Smooth muscle cell (in vitro differentiated cells): Measurements from ENCODE around the gene FANCF. TPM values are rescaled to one million over a fixed set of nuclear protein-coding genes. Genes with fewer than 3 reads are reported as not detected.
A peak's percentile ranks its signal among the peaks of the same experiment; 100 is the strongest.

ENCODE experiments used
- DNase-seq: peaks from one replicate; lab custom pipeline; 2025; ENCODE audit not compliant: unreplicated experiment; lab: John Stamatoyannopoulos, UW
- H2AFZ ChIP-seq: fragments of 200-600 bp; sonication (generic); 2 replicates; pipeline ENCODE4 v1.6.0; 2016; ENCODE audit warnings: antibody characterized with exemption, low read depth, mild to moderate bottlenecking
- H3F3A ChIP-seq: fragments of 200-600 bp; sonication (generic); 2 replicates; pipeline ENCODE4 v1.6.0; 2017; ENCODE audit warnings: antibody characterized with exemption, low read depth
- H3K27ac ChIP-seq: fragments of 200-600 bp; sonication (generic); 2 replicates; pipeline ENCODE4 v1.5.1; 2016; ENCODE audit warnings: low read depth, mild to moderate bottlenecking
- H3K27me3 ChIP-seq: fragments of 200-600 bp; sonication (generic); 2 replicates; pipeline ENCODE4 v1.6.1; 2016; ENCODE audit warnings: low read depth, mild to moderate bottlenecking
- H3K36me3 ChIP-seq: fragments of 200-600 bp; sonication (generic); 2 replicates; pipeline ENCODE4 v1.5.1; 2016; ENCODE audit warnings: low read depth
- H3K4me1 ChIP-seq: fragments of 200-600 bp; sonication (generic); 2 replicates; pipeline ENCODE4 v1.5.1; 2016; ENCODE audit warnings: low read depth
- H3K4me2 ChIP-seq: fragments of 200-600 bp; sonication (generic); 2 replicates; pipeline ENCODE4 v1.6.0; 2016; ENCODE audit warnings: mild to moderate bottlenecking
- H3K4me3 ChIP-seq: fragments of 200-600 bp; sonication (generic); 2 replicates; pipeline ENCODE4 v1.5.1; 2016; ENCODE audit warnings: mild to moderate bottlenecking
- H3K79me2 ChIP-seq: fragments of 200-600 bp; sonication (generic); 2 replicates; pipeline ENCODE4 v1.6.0; 2016; ENCODE audit warnings: low read depth, mild to moderate bottlenecking
- H3K9ac ChIP-seq: fragments of 200-600 bp; sonication (generic); 2 replicates; pipeline ENCODE4 v1.6.0; 2016; ENCODE audit warnings: low read depth
- H3K9me3 ChIP-seq: fragments of 200-600 bp; sonication (generic); replicated peaks from 2 replicates; pipeline ENCODE4 v1.5.1; 2016; ENCODE audit warnings: low read depth
- H4K20me1 ChIP-seq: fragments of 200-600 bp; sonication (generic); 2 replicates; pipeline ENCODE4 v1.6.0; 2016; ENCODE audit warnings: low read depth
- CTCF ChIP-seq: fragments of 200-600 bp; sonication (generic); IDR thresholded peaks from 2 replicates; pipeline ENCODE4 v1.5.1; 2017; ENCODE audit warnings: borderline replicate concordance, mild to moderate bottlenecking, antibody characterized with exemption; ENCODE audit not compliant: insufficient read depth, poor library complexity, severe bottlenecking
- WGBS: methylation state at CpG from one replicate; pipeline ENCODE4 v1.1.7; 2016; ENCODE audit warnings: low lambda C conversion rate; 5-methylcytosine and 5-hydroxymethylcytosine counted together
- polyA plus RNA-seq: library from polyadenylated mRNA; unstranded; fragments of >200 nt; fragmentation: Nextera tagmentation; extraction: Ambion mirVana; gene quantifications from 2 replicates; pipeline ENCODE4 v1.2.1, GENCODE V29; 2016
- total RNA-seq: library from RNA; depleted of rRNA; stranded (reverse); fragments of >200 nt; gene quantifications from 2 replicates; pipeline ENCODE4 v1.2.3, GENCODE V29; 2014

Gene FANCF
- total and polyA plus RNA-seq, 2 experiments from 2014 or later: 5.6 to 8.6 TPM

GRCh38 chr11:22670830-22671229, 45.2 kb upstream of the FANCF start:
- no peak for DNase-seq
- H3F3A ChIP-seq: no peaks in the 10 kb centered on the region
- 45% methylated on average over 1 of the region's 1 CpG for WGBS
- H2AFZ ChIP-seq: no peak overlapping the region
- peaks cover 53% of the 10 kb centered on the region for H3K27me3 ChIP-seq
- peaks cover 3% of the 10 kb centered on the region for H3K4me1 ChIP-seq
- H3K9ac ChIP-seq: no peak overlapping the region
- no peaks in the 10 kb centered on the region for H3K36me3 ChIP-seq
- no peak overlapping the region for H3K4me2 ChIP-seq
- no peak overlapping the region for H3K4me3 ChIP-seq
- no peak overlapping the region for H3K27ac ChIP-seq
- H3K79me2 ChIP-seq: no peaks in the 10 kb centered on the region
- peak; percentile 35 for TF ChIP-seq CTCF
- H4K20me1 ChIP-seq: no peaks in the 10 kb centered on the region
- H3K9me3 ChIP-seq: no peaks in the 10 kb centered on the region

- Histone ChIP-seq H3K9me3 (no peaks in the 10 kb centered on the region), H3K27me3 (peaks cover 61% of the 10 kb centered on the region), H3K36me3 (no peaks in the 10 kb centered on the region), H3K4me3 (no peak overlapping the region), H3F3A (no peaks in the 10 kb centered on the region), H2AFZ (no peak overlapping the region), H4K20me1 (no peaks in the 10 kb centered on the region), H3K79me2 (no peaks in the 10 kb centered on the region), H3K27ac (no peak overlapping the region), H3K4me2 (no peak overlapping the region), H3K9ac (no peak overlapping the region), H3K4me1 (peaks cover 4% of the 10 kb centered on the region)
- WGBS: 83% methylated on average over 2 of the region's 2 CpGs
- DNase-seq: no peak
- TF ChIP-seq CTCF: no peak
Observed at GRCh38 chr11:22669368-22669767, 43.7 kb upstream of the FANCF start.

GRCh38 chr11:22668005-22668796, 42.6 kb upstream of the FANCF start:
- Histone ChIP-seq H4K20me1 (no peaks in the 10 kb centered on the region), H3K9ac (no peak overlapping the region), H3K9me3 (no peaks in the 10 kb centered on the region), H3K4me2 (no peak overlapping the region), H3F3A (no peaks in the 10 kb centered on the region), H3K4me3 (no peak overlapping the region), H3K79me2 (no peaks in the 10 kb centered on the region), H3K27ac (no peak overlapping the region), H3K36me3 (no peaks in the 10 kb centered on the region), H3K4me1 (peaks cover 4% of the 10 kb centered on the region), H2AFZ (no peak overlapping the region), H3K27me3 (peaks cover 61% of the 10 kb centered on the region)
- DNase-seq: no peak
- no peak for TF ChIP-seq CTCF
- 76% methylated on average over 3 of the region's 3 CpGs for WGBS
